K562 (cell line): ENCODE data around the gene TEDDM1. TPM values are rescaled to one million over a fixed set of nuclear protein-coding genes. Genes with fewer than 3 reads are reported as not detected.

Experiments used
- ATAC-seq: fragments of 200-7000 bp; cut with Tn5 transposase; 3 replicates; pipeline ENCODE4 v1.9.1; 2020; ENCODE audit warnings: moderate library complexity
- BruUV-seq: library from RNA; stranded (reverse); fragments of 400-500 nt; replicated peaks from 2 replicates; lab custom pipeline; 2021; lab: Mats Ljungman, UMichigan
- CTCF ChIA-PET: fragments of 300-600 bp; formaldehyde crosslinking; extraction: SDS; loops from one replicate; lab custom pipeline; 2021; ENCODE audit warnings: low intra/inter-chr PET ratio; lab: Yijun Ruan, JAX
- POLR2A ChIA-PET: fragments of 300-600, 350-650 bp; sonication (Branson Sonifier 250); formaldehyde crosslinking; extraction: SDS; loops from one replicate; lab custom pipeline; 2021; ENCODE audit warnings: antibody characterized with exemption, inconsistent platforms; lab: Yijun Ruan, JAX
- DNase-seq, 4 experiments: peaks; one replicate each; pipeline versions ENCODE4 v3.0.0 to v3.0.0-alpha.2; 2011 to 2018; ENCODE audit warnings: low spot score in 3 of 4, mixed read lengths in 3 of 4; ENCODE audit errors: extremely low read depth in 1 of 4
- FAIRE-seq: peaks from 2 replicates; lab custom pipeline; 2011; peaks lifted over from hg19 to GRCh38; lab: Jason Lieb, UNC
- H2AFZ ChIP-seq: 2 replicates; pipeline ENCODE4 v1.6.0; 2011; ENCODE audit warnings: low read depth, low read length, control low read depth, inconsistent platforms
- H3K27ac ChIP-seq: fragments of 200-600 bp; 3 replicates; pipeline ENCODE4 v1.8.0; 2011; ENCODE audit warnings: low read depth, mild to moderate bottlenecking, control low read depth, inconsistent platforms, low read length, moderate library complexity, mixed read lengths; ENCODE audit errors: extremely low read depth
- H3K27me3 ChIP-seq, 2 experiments: fragments of 300-600 bp in 1 of 2; 2 replicates in 1 of 2; 3 replicates in 1 of 2; pipeline versions ENCODE4 v1.6.0 to v1.8.0; 2011; ENCODE audit warnings: inconsistent platforms in 2 of 2, low read length in 2 of 2, mild to moderate bottlenecking in 1 of 2, mixed read lengths in 1 of 2, moderate library complexity in 1 of 2; ENCODE audit not compliant: control insufficient read depth in 2 of 2, insufficient read depth in 2 of 2
- H3K36me3 ChIP-seq: fragments of 300-600 bp; 3 replicates; pipeline ENCODE4 v1.8.0; 2011; ENCODE audit warnings: mild to moderate bottlenecking, low read length, inconsistent platforms; ENCODE audit not compliant: control insufficient read depth, insufficient read depth
- H3K4me1 ChIP-seq, 2 experiments: fragments of 200-600 bp in 1 of 2; replicated peaks in 1 of 2; 2 replicates in 1 of 2; 3 replicates in 1 of 2; pipeline versions ENCODE4 v1.5.1 to v1.8.0; 2011; ENCODE audit warnings: inconsistent platforms in 2 of 2, low read length in 2 of 2, mild to moderate bottlenecking in 1 of 2, mixed read lengths in 1 of 2, moderate library complexity in 1 of 2; ENCODE audit not compliant: control insufficient read depth in 2 of 2, insufficient read depth in 2 of 2
- H3K4me2 ChIP-seq: 2 replicates; pipeline ENCODE4 v1.6.1; 2011; ENCODE audit warnings: low read length, control low read depth, inconsistent platforms, mixed read lengths; ENCODE audit not compliant: insufficient read depth
- H3K4me3 ChIP-seq: fragments of 200-600 bp; sonication (generic), shearing (Covaris generic); 2 replicates; pipeline ENCODE4 v1.5.1; 2016; ENCODE audit warnings: control low read depth, inconsistent platforms
- H3K79me2 ChIP-seq: fragments of 200-600 bp; 3 replicates; pipeline ENCODE4 v1.8.0; 2011; ENCODE audit warnings: low read length, inconsistent platforms; ENCODE audit not compliant: control insufficient read depth, insufficient read depth
- H3K9ac ChIP-seq, 2 experiments: 2 replicates each; pipeline versions ENCODE4 v1.6.0 to v1.6.1; 2011; ENCODE audit warnings: low read depth in 2 of 2, low read length in 2 of 2, control low read depth in 1 of 2, inconsistent platforms in 1 of 2, mild to moderate bottlenecking in 1 of 2, mixed read lengths in 1 of 2; ENCODE audit not compliant: insufficient read depth in 1 of 2
- H3K9me1 ChIP-seq: one replicate; pipeline ENCODE4 v1.6.0; 2011; ENCODE audit warnings: inconsistent platforms, mild to moderate bottlenecking, low read length, moderate library complexity; ENCODE audit not compliant: control insufficient read depth, insufficient read depth
- H3K9me3 ChIP-seq: replicated peaks from 2 replicates; pipeline ENCODE4 v1.5.1; 2011; ENCODE audit warnings: low read depth, low read length, inconsistent platforms; ENCODE audit not compliant: control insufficient read depth, insufficient read depth
- H4K20me1 ChIP-seq: replicated peaks from 2 replicates; pipeline ENCODE4 v1.6.1; 2011; ENCODE audit warnings: low read length, inconsistent platforms, mixed read lengths; ENCODE audit not compliant: control insufficient read depth, insufficient read depth
- E2F1 ChIP-seq: sonication (generic); formaldehyde crosslinking; IDR thresholded peaks from 2 replicates; pipeline ENCODE4 v1.8.1; 2023; ENCODE audit warnings: mild to moderate bottlenecking, missing genetic modification reagents, moderate library complexity
- HNRNPH1 ChIP-seq: fragments of 200-400 bp; formaldehyde crosslinking; optimal IDR thresholded peaks from 2 replicates; pipeline ENCODE3; 2017; ENCODE audit warnings: low read depth, mild to moderate bottlenecking, low read length, moderate library complexity
- KLF1 ChIP-seq: fragments of 450-650 bp; IDR thresholded peaks from 2 replicates; pipeline ENCODE4 v1.6.1; 2016; ENCODE audit warnings: missing genetic modification characterization, missing compliant biosample characterization
- PHTF2 ChIP-seq: fragments of 250-450 bp; sonication (Bioruptor Pico); IDR thresholded peaks from 2 replicates; pipeline ENCODE4 v1.5.0; 2021; ENCODE audit warnings: mild to moderate bottlenecking
- POLR3A ChIP-seq: IDR thresholded peaks from 2 replicates; pipeline ENCODE4 v1.6.1; 2011; ENCODE audit warnings: borderline replicate concordance, mild to moderate bottlenecking, moderate library complexity; ENCODE audit not compliant: insufficient read length, insufficient read depth; ENCODE audit errors: extremely low read depth
- RAD51 ChIP-seq: fragments of 450-650 bp; IDR thresholded peaks from 2 replicates; pipeline ENCODE4 v1.7.1; 2016; ENCODE audit warnings: low read depth, mild to moderate bottlenecking, borderline replicate concordance
- RREB1 ChIP-seq: fragments of 250-450 bp; sonication (Bioruptor Pico); IDR thresholded peaks from 2 replicates; pipeline ENCODE4 v1.4.0; 2020
- TGIF2 ChIP-seq: sonication (generic); formaldehyde crosslinking; IDR thresholded peaks from 2 replicates; pipeline ENCODE4 v1.8.1; 2022; ENCODE audit warnings: mild to moderate bottlenecking, missing genetic modification reagents, moderate library complexity
- TRIM25 ChIP-seq: fragments of 450-650 bp; IDR thresholded peaks from 2 replicates; pipeline ENCODE4 v1.7.0; 2016; ENCODE audit warnings: borderline replicate concordance
- ZNF146 ChIP-seq: IDR thresholded peaks from one replicate; pipeline ENCODE4 v1.6.1; 2018; ENCODE audit warnings: missing compliant biosample characterization; ENCODE audit not compliant: unreplicated experiment
- ZNF23 ChIP-seq: fragments of 250-450 bp; sonication (Bioruptor Pico); IDR thresholded peaks from 2 replicates; pipeline ENCODE4 v1.4.0; 2020; ENCODE audit warnings: mild to moderate bottlenecking
- ZNF76 ChIP-seq: fragments of 250-450 bp; sonication (Bioruptor Pico); IDR thresholded peaks from 2 replicates; pipeline ENCODE4 v1.4.0; 2020; ENCODE audit warnings: mild to moderate bottlenecking, moderate library complexity, borderline replicate concordance
- ZNF77 ChIP-seq: fragments of 250-450 bp; sonication (Bioruptor Pico); IDR thresholded peaks from 2 replicates; pipeline ENCODE4 v1.5.0; 2020
- ZNF79 ChIP-seq: fragments of 250-450 bp; sonication (Bioruptor Pico); IDR thresholded peaks from 2 replicates; pipeline ENCODE4 v1.4.0; 2020; ENCODE audit warnings: low read depth, mild to moderate bottlenecking, moderate library complexity
- WGBS: fragments of 100-300 bp; shearing (Covaris generic); methylation state at CpG from one replicate; pipeline ENCODE4 v1.1.6; 2016; ENCODE audit warnings: low coverage, mixed read lengths; ENCODE audit not compliant: insufficient coverage; ENCODE audit errors: missing lambda C conversion rate; 5-methylcytosine and 5-hydroxymethylcytosine counted together
- in situ Hi-C: fragments of 300-500 bp; cut with MboI; formaldehyde crosslinking; loops from 4 replicates; pipeline ENCODE4 v1.15.0; 2018; ENCODE audit warnings: inconsistent platforms, mixed read lengths
- intact Hi-C: fragments of 100-400 bp; cut with micrococcal nuclease; formaldehyde crosslinking; loops from 2 replicates; pipeline ENCODE4 v1.14.2; 2022
- polyA plus RNA-seq, 8 experiments: library from polyadenylated mRNA; depleted of rRNA in 4 of 8; stranded (reverse) in 5 of 8; unstranded in 3 of 8; fragments of >200 nt; fragmentation: Nextera tagmentation in 2 of 8; fragmentation: Illumina TruSeq in 1 of 8; extraction: Ambion mirVana in 2 of 8; extraction: Trizol in 1 of 8; gene quantifications; 2 replicates each; pipeline versions ENCODE4 v1.2.1 to v1.2.3, GENCODE V29; 2011 to 2014; ENCODE audit warnings: inconsistent platforms in 1 of 8, missing spikeins in 1 of 8
- total RNA-seq, 7 experiments: library from RNA; depleted of rRNA in 6 of 7; stranded (reverse); fragments of >200 nt in 6 of 7; fragmentation: Illumina TruSeq in 2 of 7; extraction: Trizol in 2 of 7; gene quantifications; 2 replicates each; pipeline versions ENCODE4 v1.2.1 to v1.2.3, GENCODE V29; 2011 to 2021; ENCODE audit warnings: low replicate concordance in 1 of 7

TEDDM1 gene
- total and polyA plus RNA-seq, 9 of the 15 experiments (the other 6 are each of a cell fraction or from before 2014, with no cell fraction given) = not detected

- intact Hi-C loops = no loop called here
- no peaks in the 10 kb centered on the region for H3K27me3 ChIP-seq
- CTCF ChIA-PET = no interaction called here
- peaks cover 5 to 13% of the 10 kb centered on the region in 2 experiments; a peak in 4 of 5 replicates for H3K4me1 ChIP-seq
- ATAC-seq = no peak
- no peaks in the 10 kb centered on the region for H3K36me3 ChIP-seq
- BruUV-seq = no TSS peak
- no peaks in the 10 kb centered on the region for H3K9me1 ChIP-seq
- H3K4me2 ChIP-seq = no peak overlapping the region
- H3K79me2 ChIP-seq = no peaks in the 10 kb centered on the region
- no peak for FAIRE-seq
- H3K9ac ChIP-seq = no peak overlapping the region
- DNase-seq = no peak
- WGBS = 71% methylated on average over 2 of the region's 2 CpGs
- H2AFZ ChIP-seq = peak overlapping the region; percentile 85
- no peak overlapping the region for H3K27ac ChIP-seq
- in situ Hi-C loops = no loop called here
- H3K9me3 ChIP-seq = no peaks in the 10 kb centered on the region
- TF ChIP-seq ZNF76 (CRISPR knock-in tag) (no peak), ZNF79 (CRISPR knock-in tag) (no peak), E2F1 (CRISPR knock-in tag) (no peak), ZNF77 (CRISPR knock-in tag) (no peak), RREB1 (no peak), POLR3A (no peak), KLF1 (tag) (no peak), RAD51 (no peak), TGIF2 (CRISPR knock-in tag) (no peak), HNRNPH1 (no peak), ZNF146 (CRISPR knock-in tag) (no peak), PHTF2 (CRISPR knock-in tag) (no peak), TRIM25 (no peak), ZNF23 (CRISPR knock-in tag) (no peak)
- H4K20me1 ChIP-seq = no peaks in the 10 kb centered on the region
- POLR2A ChIA-PET = interaction anchor here (0.7 to 2.1 kb wide), 7 partner anchors 8 to 22 kb away, joined by 3 to 7 read pairs (median 4); no protein-coding TSS in a partner anchor
- no peak overlapping the region for H3K4me3 ChIP-seq
These were observed 32.5 kb downstream of the TEDDM1 start for GRCh38 chr1:182367926-182368325.
